Measurements from ENCODE around the gene GPR173. TPM values are rescaled to one million over a fixed set of nuclear protein-coding genes. Genes with fewer than 3 reads are reported as not detected.

Gene GPR173
- total and polyA plus RNA-seq, 7 donors: 0.03 to 0.34 (median 0.16) TPM

GRCh38 chrX:53076671-53077070 is 28.1 kb downstream of the GPR173 start:
- H3K4me3 ChIP-seq: no peak overlapping the region
- H3K27me3 ChIP-seq (ENCODE audit: insufficient read depth in 3 of 3, low read length in 2 of 3): peaks cover 0 to 21% (median 0%) of the 10 kb centered on the region in 3 donors
- ATAC-seq (no peak), DNase-seq (no peak)
- no peaks in the 10 kb centered on the region for H3K4me1 ChIP-seq
- intact Hi-C loops (cut with DNase I): no loop called here
- H3K27ac ChIP-seq: no peak overlapping the region
- H3K9me3 ChIP-seq: no peaks in the 10 kb centered on the region
- no peaks in the 10 kb centered on the region for H3K36me3 ChIP-seq (ENCODE audit: insufficient read depth in 1 of 2, low read depth in 1 of 2)
- WGBS, 3 donors: 90 to 99% (median 96%) methylated on average over 17 to 21 of the region's 21 CpGs
- TF ChIP-seq, protein P1, sequence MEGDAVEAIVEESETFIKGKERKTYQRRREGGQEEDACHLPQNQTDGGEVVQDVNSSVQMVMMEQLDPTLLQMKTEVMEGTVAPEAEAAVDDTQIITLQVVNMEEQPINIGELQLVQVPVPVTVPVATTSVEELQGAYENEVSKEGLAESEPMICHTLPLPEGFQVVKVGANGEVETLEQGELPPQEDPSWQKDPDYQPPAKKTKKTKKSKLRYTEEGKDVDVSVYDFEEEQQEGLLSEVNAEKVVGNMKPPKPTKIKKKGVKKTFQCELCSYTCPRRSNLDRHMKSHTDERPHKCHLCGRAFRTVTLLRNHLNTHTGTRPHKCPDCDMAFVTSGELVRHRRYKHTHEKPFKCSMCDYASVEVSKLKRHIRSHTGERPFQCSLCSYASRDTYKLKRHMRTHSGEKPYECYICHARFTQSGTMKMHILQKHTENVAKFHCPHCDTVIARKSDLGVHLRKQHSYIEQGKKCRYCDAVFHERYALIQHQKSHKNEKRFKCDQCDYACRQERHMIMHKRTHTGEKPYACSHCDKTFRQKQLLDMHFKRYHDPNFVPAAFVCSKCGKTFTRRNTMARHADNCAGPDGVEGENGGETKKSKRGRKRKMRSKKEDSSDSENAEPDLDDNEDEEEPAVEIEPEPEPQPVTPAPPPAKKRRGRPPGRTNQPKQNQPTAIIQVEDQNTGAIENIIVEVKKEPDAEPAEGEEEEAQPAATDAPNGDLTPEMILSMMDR (IDR thresholded peaks at IDR 0.05): no peak

- WGBS, 3 donors: 69 to 73% (median 72%) methylated on average over 24 to 27 of the region's 27 CpGs
- no peaks in the 10 kb centered on the region for H3K4me1 ChIP-seq
- DNase-seq (no peak), ATAC-seq (no peak)
- H3K9me3 ChIP-seq: no peaks in the 10 kb centered on the region
- no peak overlapping the region for H3K27ac ChIP-seq
- H3K36me3 ChIP-seq (ENCODE audit: insufficient read depth in 1 of 2, low read depth in 1 of 2): no peaks in the 10 kb centered on the region
- peaks cover 0 to 23% (median 0%) of the 10 kb centered on the region in 3 donors for H3K27me3 ChIP-seq (ENCODE audit: insufficient read depth in 3 of 3, low read length in 2 of 3)
- H3K4me3 ChIP-seq: no peak overlapping the region
- TF ChIP-seq, protein P1 (IDR thresholded peaks at IDR 0.05): no peak
- intact Hi-C loops (cut with DNase I): no loop called here
These were observed 28.9 kb downstream of the GPR173 start for GRCh38 chrX:53077207-53078197.

- TF ChIP-seq, protein P1 (IDR thresholded peaks at IDR 0.05): no peak
- no peaks in the 10 kb centered on the region for H3K9me3 ChIP-seq
- H3K36me3 ChIP-seq (ENCODE audit: insufficient read depth in 1 of 2, low read depth in 1 of 2): no peaks in the 10 kb centered on the region
- no peak for ATAC-seq
- H3K27ac ChIP-seq: no peak overlapping the region
- H3K27me3 ChIP-seq (ENCODE audit: insufficient read depth in 3 of 3, low read length in 2 of 3): peaks cover 0 to 26% (median 0%) of the 10 kb centered on the region in 3 donors
- no peaks in the 10 kb centered on the region for H3K4me1 ChIP-seq
- 81 to 90% (median 82%) methylated on average over 1 of the region's 1 CpG for WGBS, 3 donors
- DNase-seq: no peak
- intact Hi-C loops (cut with DNase I): no loop called here
- no peak overlapping the region for H3K4me3 ChIP-seq
These were observed 30.4 kb downstream of the GPR173 start for GRCh38 chrX:53078943-53079342.

DNA sequence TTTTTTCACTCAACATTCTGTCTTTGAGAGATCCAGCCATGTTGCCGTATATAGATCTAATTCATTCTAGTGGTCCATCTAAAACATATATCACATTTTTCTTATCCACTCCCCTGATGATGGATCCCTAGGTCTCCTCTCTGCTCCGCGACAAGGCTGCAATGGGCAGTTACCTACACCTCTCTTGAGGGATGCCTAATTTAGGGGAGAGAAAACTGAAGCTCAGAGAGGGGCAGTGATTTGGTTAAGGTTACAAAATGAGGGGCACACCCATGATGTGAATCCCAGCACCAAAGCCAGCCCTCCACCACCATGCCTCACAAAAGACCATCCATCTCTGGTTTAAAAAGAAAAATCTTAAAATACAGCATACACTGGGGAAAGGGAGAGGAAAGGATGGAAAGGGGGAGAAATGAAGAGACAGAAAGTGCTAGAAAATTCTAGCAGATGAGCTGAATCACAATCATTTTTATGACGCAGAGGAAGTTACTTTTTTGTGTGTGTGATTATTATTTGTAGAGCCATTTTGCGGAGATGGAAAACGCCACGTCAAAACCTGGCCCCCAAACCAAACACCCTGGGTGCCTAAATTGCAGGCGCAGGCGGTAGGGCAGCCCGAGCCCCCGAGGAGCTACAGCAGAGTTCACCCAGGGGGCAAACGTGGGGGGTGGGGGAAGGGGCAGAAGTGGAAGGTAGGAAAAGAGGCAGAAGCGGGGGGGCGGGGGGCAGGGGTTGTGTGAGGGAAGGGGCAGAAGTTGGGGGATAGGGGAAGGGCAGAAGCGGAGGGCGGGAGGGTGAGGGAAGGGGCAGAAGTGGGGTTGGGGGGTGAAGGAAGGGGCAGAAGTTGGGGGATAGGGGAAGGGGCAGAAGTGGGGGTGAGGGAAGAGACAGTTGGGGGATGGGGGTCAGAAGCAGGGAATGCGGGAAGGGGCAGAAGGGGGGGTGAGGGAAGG is 32.3 kb downstream of the GPR173 start:
- WGBS, 3 donors: 21 to 42% (median 27%) methylated on average over 12 to 17 of the region's 17 CpGs
- TF ChIP-seq, protein P1 (IDR thresholded peaks at IDR 0.05): no peak
- Histone ChIP-seq H3K4me3 (peak overlapping the region; percentile 4), H3K27ac (peak overlapping the region; percentile 28), H3K9me3 (no peaks in the 10 kb centered on the region), H3K36me3 (ENCODE audit: insufficient read depth in 1 of 2, low read depth in 1 of 2) (peaks cover 0 to 13% of the 10 kb centered on the region in 2 donors), H3K4me1 (no peaks in the 10 kb centered on the region), H3K27me3 (ENCODE audit: insufficient read depth in 3 of 3, low read length in 2 of 3) (peaks cover 0 to 31% (median 0%) of the 10 kb centered on the region in 3 donors)
- intact Hi-C loops (cut with DNase I): loop anchor here (5.0 to 10.0 kb wide), 2 partner anchors 144 to 201 kb away; partner anchors contain the start of genes IQSEC2 (in 1 of the 2) and KDM5C (in 1 of the 2)
- DNase-seq (no peak), ATAC-seq (no peak)

Measured in psoas muscle (tissue), 8 donors.